Fibroblast of pulmonary artery (primary cell): ENCODE measurements around the gene MKS1.

Source experiments
- DNase-seq: peaks from one replicate; pipeline ENCODE4 v3.0.0-alpha.2; 2010; ENCODE audit warnings: low read depth
- H3K4me3 ChIP-seq: replicated peaks from 2 replicates; pipeline ENCODE4 v1.5.1; 2011; ENCODE audit warnings: low read depth, mild to moderate bottlenecking, control low read depth, low read length, moderate library complexity
- TF ChIP-seq, protein P1 (sequence below): IDR thresholded peaks from 2 replicates; pipeline ENCODE4 v1.5.1; 2011; ENCODE audit warnings: mild to moderate bottlenecking, control low read depth, low read length, inconsistent platforms; ENCODE audit errors: missing control alignments

Gene MKS1

DNA sequence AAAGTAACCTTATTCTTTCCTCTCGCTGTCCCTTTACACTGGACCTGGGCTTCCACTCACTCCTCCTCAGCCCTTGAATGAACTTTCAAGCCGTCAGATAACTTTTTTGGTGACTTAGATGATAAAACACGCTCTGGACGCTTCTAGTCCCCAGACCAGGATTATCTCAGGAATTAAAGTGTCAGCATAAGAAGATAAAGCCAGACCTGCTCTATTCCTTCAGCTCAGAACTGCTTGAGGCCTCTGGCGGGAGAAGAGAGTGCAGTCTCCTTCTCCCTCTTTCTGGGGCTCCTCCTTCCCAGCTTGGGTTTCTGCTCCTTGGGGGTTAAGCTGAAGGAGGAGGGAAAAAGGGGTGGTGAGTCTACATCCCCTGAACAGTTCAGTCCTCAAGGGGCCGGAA, 25.9 kb upstream of the MKS1 start:
- TF ChIP-seq, protein P1, sequence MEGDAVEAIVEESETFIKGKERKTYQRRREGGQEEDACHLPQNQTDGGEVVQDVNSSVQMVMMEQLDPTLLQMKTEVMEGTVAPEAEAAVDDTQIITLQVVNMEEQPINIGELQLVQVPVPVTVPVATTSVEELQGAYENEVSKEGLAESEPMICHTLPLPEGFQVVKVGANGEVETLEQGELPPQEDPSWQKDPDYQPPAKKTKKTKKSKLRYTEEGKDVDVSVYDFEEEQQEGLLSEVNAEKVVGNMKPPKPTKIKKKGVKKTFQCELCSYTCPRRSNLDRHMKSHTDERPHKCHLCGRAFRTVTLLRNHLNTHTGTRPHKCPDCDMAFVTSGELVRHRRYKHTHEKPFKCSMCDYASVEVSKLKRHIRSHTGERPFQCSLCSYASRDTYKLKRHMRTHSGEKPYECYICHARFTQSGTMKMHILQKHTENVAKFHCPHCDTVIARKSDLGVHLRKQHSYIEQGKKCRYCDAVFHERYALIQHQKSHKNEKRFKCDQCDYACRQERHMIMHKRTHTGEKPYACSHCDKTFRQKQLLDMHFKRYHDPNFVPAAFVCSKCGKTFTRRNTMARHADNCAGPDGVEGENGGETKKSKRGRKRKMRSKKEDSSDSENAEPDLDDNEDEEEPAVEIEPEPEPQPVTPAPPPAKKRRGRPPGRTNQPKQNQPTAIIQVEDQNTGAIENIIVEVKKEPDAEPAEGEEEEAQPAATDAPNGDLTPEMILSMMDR: no peak
- DNase-seq: no peak
- H3K4me3 ChIP-seq: no peak overlapping the region

DNA sequence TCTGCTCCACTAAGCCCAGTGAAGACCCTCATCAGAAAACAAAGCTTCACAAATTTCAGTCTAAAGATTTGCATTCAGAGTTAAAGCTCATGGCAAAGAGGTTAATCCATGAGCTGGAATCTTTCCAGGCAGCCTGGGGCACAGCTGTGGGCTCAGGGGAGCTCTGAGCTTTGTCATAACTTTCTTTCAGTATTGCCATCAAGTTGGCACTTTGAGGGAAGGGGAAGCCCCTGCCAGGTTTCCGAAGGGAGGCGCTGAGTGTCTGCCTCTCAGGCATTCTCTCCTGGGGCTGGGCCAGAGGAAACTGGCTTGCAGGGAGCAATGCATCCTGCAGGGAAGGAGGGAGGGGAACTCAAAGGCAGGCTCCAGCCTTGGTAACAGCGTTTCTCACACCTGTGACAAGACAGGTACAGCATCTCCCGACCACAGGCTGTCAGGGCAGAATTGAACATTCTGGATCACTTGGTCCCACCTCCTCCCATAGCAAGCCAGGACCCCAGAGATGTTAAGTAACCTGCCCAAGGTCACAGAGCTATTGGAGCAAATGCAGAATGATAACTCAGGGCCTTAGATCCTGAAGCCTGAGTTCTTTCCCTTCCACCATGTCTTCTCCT, 23.2 kb upstream of the MKS1 start:
- TF ChIP-seq, protein P1: no peak
- H3K4me3 ChIP-seq: no peak overlapping the region
- DNase-seq: no peak

DNA sequence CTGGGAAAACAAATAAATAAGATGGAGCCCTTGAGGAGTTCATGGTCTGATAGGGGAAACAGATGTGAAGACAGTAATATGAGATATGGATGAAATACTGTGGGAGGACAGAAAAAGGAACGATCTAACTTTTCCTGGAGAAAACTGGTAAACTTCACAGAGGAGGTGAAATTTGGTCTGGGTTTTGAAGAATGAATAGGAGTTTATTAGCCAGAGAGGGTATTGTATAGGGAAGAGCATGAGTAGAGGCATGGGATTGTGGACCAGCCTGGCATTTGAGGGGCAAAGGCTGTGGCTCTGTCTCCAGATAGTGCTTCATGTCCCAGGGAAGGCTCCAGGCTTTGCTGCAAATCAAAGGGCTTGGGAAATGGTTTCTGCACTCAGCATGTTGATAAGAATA, 20.9 kb upstream of the MKS1 start:
- TF ChIP-seq, protein P1: no peak
- no peak overlapping the region for H3K4me3 ChIP-seq

DNA sequence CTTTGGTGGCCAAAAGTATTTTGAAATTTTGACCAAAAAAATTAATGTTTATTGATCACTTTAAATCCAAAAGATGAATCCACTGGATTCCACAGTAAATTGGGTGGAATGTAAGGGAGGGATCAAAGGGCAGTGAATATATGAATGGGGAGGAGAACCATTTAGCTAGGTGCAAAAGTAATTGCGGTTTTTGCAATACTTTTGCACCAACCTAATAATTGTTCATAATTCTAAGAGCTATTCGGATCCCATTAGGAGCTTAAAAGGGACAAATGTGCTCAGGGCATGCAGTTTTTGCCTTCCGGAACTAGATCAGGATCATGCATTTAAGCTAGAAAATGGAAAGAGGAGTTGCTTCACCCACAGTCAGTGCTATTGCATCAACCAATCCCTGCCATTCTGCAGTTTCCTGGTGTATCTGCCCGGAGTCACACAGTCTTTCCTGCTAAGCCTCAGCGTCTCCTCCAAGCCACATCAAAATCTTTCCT, 19.1 kb upstream of the MKS1 start, which contains the start of gene LPO:
Gene LPO (plus strand): TSS at position 438 of the 488 bp plus-strand sequence. CDS start 4,396 bp downstream, outside the sequence.
- no peak within 1 kb of the TSS for H3K4me3 ChIP-seq
- TF ChIP-seq, protein P1: no peak
- no peak for DNase-seq

More for the DNA sequence above, 20.9 kb upstream of the MKS1 start:
- DNase-seq: no peak

DNA sequence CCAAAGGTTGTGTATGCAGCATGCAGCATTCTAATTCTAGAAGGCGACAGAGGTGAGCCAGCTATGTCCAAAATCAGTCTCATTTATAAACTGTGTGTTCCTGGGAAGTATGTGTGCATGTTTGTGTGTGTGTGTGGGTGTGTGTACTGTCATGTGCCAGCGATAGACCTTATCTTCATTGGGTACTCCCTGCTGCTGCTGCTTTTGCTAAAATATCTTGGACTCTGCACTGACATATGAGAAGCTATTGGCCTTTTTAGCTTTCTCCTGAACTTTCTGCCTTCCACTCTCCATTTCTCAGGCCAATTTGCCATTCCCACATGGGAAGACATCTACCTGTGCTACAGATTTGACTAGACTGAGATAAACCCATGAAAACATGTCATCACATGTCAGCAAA, 17.3 kb upstream of the MKS1 start:
- TF ChIP-seq, protein P1: no peak
- DNase-seq: no peak
- H3K4me3 ChIP-seq: no peak overlapping the region

DNA sequence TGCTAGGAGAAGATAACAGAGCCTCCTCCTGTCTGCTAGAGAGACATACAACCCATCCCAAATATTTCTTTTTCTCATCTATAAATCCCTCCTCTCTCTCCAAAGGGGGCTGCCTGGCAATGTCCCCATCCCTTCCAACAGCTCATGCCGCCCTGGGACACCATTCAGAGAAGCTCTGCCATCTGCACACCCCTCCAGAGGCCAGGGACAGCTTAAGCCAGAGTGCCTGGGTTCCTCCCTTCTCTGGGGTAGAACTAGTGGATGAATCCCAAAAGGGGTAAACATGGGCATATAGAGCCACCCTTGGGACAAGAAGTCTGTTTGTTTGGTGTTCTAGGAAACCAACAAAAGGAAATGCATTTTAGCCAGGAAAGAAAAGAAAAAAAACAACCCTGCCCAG, 16.8 kb upstream of the MKS1 start:
- H3K4me3 ChIP-seq: no peak overlapping the region
- DNase-seq: no peak
- TF ChIP-seq, protein P1: no peak

DNA sequence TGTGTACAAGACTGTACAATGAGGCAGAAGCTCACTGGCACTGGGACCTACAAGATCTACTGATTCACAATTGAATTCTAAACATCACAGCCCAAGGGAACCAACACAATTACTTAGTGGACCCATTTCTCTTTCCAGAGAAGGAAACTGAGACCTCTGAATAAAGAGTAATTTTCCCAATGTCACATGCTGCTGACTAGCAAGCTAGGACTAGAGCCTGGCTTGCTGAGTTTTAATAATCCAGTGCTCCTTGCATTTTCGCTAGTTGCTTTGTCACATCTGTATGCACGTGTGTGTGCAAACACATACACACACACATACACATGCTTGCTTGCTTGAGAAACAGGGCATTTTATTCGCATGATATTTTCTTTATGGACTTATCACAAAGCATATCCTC, 15.5 kb upstream of the MKS1 start:
- DNase-seq: no peak
- TF ChIP-seq, protein P1: no peak
- H3K4me3 ChIP-seq: no peak overlapping the region
